Activated B cell treated with CpG ODN at 0.5 μM for 24 hours (primary cell): ENCODE data around the gene COMT. TPM values are rescaled to one million over a fixed set of nuclear protein-coding genes. Genes with fewer than 3 reads are reported as not detected.

Source experiments
- ATAC-seq: fragments of 200-7000 bp; cut with Tn5 transposase; one replicate; pipeline ENCODE4 v1.10.0; 2021; ENCODE audit warnings: low read depth, mild to moderate bottlenecking, moderate library complexity
- CTCF ChIA-PET: fragments of 350-600 bp; sonication (Branson Sonifier 250); formaldehyde crosslinking; loops from one replicate; lab custom pipeline; 2021; ENCODE audit warnings: antibody characterized with exemption; lab: Charles Lee
- POLR2A ChIA-PET: fragments of 350-600 bp; sonication (Branson Sonifier 250); formaldehyde crosslinking; loops from one replicate; lab custom pipeline; 2021; ENCODE audit warnings: antibody characterized with exemption; lab: Charles Lee
- DNase-seq: peaks from one replicate; pipeline ENCODE4 v3.0.0; 2022
- H3K27ac Mint-ChIP-seq: one replicate; pipeline ENCODE4 v1.8.0; 2020; ENCODE audit warnings: mixed read lengths
- H3K27me3 Mint-ChIP-seq: one replicate; pipeline ENCODE4 v1.8.0; 2021; ENCODE audit warnings: mixed read lengths
- H3K36me3 Mint-ChIP-seq: one replicate; pipeline ENCODE4 v1.8.0; 2021; ENCODE audit warnings: low read depth, mixed read lengths
- H3K4me1 Mint-ChIP-seq: one replicate; pipeline ENCODE4 v1.8.0; 2021; ENCODE audit warnings: mixed read lengths
- H3K4me3 Mint-ChIP-seq: one replicate; pipeline ENCODE4 v1.8.0; 2020; ENCODE audit warnings: mild to moderate bottlenecking, mixed read lengths
- H3K9me3 Mint-ChIP-seq: one replicate; pipeline ENCODE4 v1.8.0; 2020; ENCODE audit warnings: mixed read lengths
- intact Hi-C: fragments of 100-400 bp; cut with micrococcal nuclease; formaldehyde crosslinking; loops from one replicate; pipeline ENCODE4 v1.15.1; 2024
- total RNA-seq: library from RNA; stranded (reverse); gene quantifications from 2 replicates; pipeline ENCODE4 v1.2.3, GENCODE V29; 2022
- TF ChIP-seq, protein P1 (sequence below): fragments of 200-600 bp; IDR thresholded peaks from one replicate; pipeline ENCODE4 v1.8.0; 2022; ENCODE audit warnings: antibody characterized with exemption, mild to moderate bottlenecking

The COMT gene
- total RNA-seq, 1 donor from 2014 or later, result 40.6 TPM

DNA sequence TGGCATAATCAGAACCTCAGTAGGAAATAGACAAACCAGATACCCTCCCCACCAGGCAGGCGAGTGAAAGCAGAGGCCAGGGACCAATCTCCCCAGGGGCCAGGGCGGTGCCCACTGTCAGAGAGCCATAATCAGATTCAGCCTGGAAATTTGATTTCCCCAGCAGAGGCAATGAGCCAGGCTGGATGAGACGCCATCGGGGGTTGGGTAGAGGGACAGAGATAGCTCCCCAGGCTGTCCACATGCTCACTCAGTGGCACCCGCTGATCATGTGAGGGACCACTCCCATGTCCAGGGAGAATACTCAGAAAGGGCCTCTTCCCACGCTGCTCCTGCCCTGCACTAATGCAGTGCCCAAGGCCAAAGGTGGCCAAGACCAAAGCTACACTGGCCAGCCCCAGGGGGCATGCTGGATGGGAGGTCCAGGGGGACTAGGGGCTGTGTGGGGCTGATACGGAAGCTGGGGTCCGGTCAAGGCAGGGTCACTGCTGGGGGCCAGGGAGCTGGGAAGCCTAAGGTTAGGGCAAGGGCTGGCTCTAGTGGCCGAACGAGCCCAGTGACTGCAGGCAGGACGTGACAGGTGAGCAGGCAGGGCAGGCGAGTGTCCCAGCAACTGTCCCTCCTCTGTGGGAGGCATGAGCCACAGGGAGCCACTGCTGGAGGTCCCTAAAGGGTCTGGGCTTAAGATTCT lies 55.3 kb downstream of the COMT start:
- H3K27me3 Mint-ChIP-seq, result no peaks in the 10 kb centered on the region
- CTCF ChIA-PET, result no interaction called here
- POLR2A ChIA-PET, result no interaction called here
- H3K36me3 Mint-ChIP-seq, result no peaks in the 10 kb centered on the region
- ATAC-seq (no peak), DNase-seq (no peak)
- intact Hi-C loops, result no loop called here
- H3K4me1 Mint-ChIP-seq, result no peaks in the 10 kb centered on the region
- H3K9me3 Mint-ChIP-seq, result no peaks in the 10 kb centered on the region
- H3K27ac Mint-ChIP-seq, result no peak overlapping the region
- TF ChIP-seq, protein P1, sequence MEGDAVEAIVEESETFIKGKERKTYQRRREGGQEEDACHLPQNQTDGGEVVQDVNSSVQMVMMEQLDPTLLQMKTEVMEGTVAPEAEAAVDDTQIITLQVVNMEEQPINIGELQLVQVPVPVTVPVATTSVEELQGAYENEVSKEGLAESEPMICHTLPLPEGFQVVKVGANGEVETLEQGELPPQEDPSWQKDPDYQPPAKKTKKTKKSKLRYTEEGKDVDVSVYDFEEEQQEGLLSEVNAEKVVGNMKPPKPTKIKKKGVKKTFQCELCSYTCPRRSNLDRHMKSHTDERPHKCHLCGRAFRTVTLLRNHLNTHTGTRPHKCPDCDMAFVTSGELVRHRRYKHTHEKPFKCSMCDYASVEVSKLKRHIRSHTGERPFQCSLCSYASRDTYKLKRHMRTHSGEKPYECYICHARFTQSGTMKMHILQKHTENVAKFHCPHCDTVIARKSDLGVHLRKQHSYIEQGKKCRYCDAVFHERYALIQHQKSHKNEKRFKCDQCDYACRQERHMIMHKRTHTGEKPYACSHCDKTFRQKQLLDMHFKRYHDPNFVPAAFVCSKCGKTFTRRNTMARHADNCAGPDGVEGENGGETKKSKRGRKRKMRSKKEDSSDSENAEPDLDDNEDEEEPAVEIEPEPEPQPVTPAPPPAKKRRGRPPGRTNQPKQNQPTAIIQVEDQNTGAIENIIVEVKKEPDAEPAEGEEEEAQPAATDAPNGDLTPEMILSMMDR, result no peak
- no peak overlapping the region for H3K4me3 Mint-ChIP-seq

DNA sequence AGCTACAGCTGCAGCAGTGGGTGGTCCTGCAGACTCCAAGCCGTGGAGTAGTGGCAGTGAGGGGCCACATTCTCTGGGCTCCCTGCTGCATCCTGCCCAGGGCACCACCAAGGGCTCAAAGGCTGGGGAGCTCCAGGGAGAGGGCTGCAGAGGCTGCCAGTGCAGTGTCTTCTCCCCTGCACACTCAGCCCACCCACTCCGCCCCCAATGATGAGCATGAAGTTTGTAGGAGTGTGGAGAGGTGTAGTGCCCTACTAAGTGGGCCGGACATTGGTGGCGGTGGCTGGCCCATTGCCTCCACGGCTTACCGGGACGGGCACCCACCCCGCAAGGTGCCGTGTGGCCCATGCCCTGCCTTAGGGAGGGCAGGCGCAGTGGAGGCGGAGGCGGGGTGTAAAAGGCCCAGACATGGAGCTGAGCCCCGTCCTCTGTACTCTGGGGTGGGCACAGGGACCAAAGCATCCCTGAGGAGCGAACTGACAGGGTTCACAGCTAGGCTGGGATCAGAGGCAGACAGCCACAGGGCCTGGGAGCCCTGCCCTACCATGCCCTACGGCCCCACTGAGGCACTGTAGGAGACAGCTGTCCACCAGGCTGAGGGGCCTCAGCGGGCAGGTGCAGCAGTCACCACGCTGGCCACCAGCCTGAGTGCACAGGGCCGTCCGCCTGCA lies 56.1 kb downstream of the COMT start:
- POLR2A ChIA-PET, result no interaction called here
- no peaks in the 10 kb centered on the region for H3K4me1 Mint-ChIP-seq
- no peaks in the 10 kb centered on the region for H3K9me3 Mint-ChIP-seq
- CTCF ChIA-PET, result no interaction called here
- H3K36me3 Mint-ChIP-seq, result no peaks in the 10 kb centered on the region
- H3K4me3 Mint-ChIP-seq, result no peak overlapping the region
- TF ChIP-seq, protein P1, result no peak
- DNase-seq (no peak), ATAC-seq (no peak)
- no peak overlapping the region for H3K27ac Mint-ChIP-seq
- no peaks in the 10 kb centered on the region for H3K27me3 Mint-ChIP-seq
- intact Hi-C loops, result no loop called here

DNA sequence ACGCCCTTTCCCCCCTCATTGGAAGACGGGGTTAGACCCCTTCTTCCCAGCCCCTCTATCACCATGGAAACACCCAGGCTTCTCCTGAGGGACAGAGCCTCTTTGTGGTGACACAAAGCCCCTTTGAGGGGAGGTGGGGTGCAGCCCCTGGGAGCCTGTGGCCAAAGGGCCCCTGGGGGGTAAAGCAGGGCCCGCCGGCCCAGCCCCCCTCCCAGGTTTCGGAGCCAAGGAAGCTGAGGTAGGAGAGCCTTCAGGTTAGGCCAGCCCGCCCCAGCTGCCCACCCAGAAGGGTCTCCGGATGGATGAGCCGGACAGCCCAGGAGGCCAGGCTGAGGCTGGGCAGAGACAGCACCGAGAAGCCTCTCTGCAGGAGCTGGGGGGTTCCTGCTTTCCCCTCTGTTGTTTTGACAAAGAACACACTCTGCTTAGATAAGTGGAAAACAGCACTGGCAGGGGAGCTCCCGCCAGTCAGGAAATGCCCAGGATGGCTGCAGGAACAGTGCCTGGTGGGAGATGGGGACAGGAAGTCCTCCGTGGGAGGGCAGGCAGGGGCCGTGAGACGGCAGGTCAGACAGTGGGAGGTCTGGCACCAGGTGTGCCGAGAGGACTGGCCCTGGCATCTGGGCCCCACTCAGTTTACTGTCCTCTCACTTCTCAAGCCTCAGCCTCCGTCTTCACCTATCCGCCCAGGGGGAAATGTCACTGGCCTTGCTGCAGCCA lies 56.8 kb downstream of the COMT start:
- POLR2A ChIA-PET, result no interaction called here

DNA sequence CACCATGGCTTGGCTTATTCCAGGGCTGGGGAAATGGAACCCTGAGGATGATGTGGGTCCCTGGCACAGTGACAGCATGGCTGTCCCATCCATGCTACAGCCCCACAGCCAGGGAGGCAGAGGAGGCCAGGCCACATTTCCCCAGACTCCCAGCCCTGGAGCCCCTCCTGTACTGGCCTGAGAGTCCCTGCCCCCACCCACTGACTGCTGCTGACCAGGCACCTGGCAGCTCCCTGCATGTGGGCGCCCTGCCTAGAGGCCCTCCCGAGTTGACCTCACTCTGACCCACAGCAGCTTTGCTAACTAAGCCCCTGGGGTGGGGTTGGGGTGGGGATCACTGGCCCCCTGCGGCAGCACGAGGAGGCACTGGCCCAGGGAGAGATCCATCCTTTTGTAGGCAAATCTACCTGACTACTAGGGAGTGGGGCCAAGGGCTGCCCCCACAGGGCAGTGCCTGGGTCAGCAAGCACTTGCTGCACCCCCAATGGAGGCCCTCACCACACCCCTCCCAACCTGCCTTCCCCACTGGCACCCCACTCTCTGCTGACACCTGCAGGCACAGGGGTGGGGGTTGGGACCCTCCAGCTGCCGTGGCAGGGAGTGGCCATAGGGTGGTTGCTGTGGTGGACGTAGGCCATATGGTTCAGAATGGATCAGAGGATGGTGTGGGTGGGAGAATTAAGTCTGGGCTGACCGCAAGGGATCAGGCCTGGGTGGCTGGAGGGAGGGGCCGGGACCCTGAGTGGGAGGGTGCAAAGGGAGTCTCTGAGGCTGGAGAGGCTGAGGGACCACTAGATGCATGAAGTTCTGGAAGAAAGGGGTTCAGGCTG lies 57.6 kb downstream of the COMT start:
- POLR2A ChIA-PET, result no interaction called here

More for the DNA sequence above, 56.8 kb downstream of the COMT start:
- Mint-ChIP-seq H3K4me1 (no peaks in the 10 kb centered on the region), H3K4me3 (no peak overlapping the region), H3K27me3 (no peaks in the 10 kb centered on the region), H3K27ac (no peak overlapping the region), H3K36me3 (peaks cover 6% of the 10 kb centered on the region), H3K9me3 (peaks cover 5% of the 10 kb centered on the region)
- no peak for ATAC-seq
- CTCF ChIA-PET, result no interaction called here
- intact Hi-C loops, result no loop called here
- TF ChIP-seq, protein P1, result no peak
- no peak for DNase-seq

More for the DNA sequence above, 57.6 kb downstream of the COMT start:
- H3K4me1 Mint-ChIP-seq, result no peaks in the 10 kb centered on the region
- peaks cover 12% of the 10 kb centered on the region for H3K36me3 Mint-ChIP-seq
- no peak overlapping the region for H3K4me3 Mint-ChIP-seq
- peaks cover 10% of the 10 kb centered on the region for H3K9me3 Mint-ChIP-seq
- intact Hi-C loops, result no loop called here
- TF ChIP-seq, protein P1, result no peak
- ATAC-seq (no peak), DNase-seq (no peak)
- CTCF ChIA-PET, result no interaction called here
- no peak overlapping the region for H3K27ac Mint-ChIP-seq
- no peaks in the 10 kb centered on the region for H3K27me3 Mint-ChIP-seq
